Gastrocnemius medialis (tissue), 4 donors: ENCODE results near the gene PAPPA2.

ENCODE experiments used
- POLR2A ChIP-seq, 2 donors: fragments of 450-650 bp; IDR thresholded peaks; one replicate each; pipeline ENCODE4 v1.6.1; 2017; ENCODE audit warnings: antibody characterized with exemption in 2 of 2, mild to moderate bottlenecking in 2 of 2, moderate library complexity in 2 of 2
- TF ChIP-seq, protein P1 (sequence below), 5 experiments: fragments of 450-650 bp in 3 of 5; fragments of 200-600 bp in 2 of 5; sonication (generic) in 2 of 5; IDR thresholded peaks in 4 of 5; conservative IDR thresholded peaks in 1 of 5; 1 replicate in 4 of 5; 2 replicates in 1 of 5; pipeline ENCODE4 v1.5.1; 2016 to 2019; ENCODE audit warnings: antibody characterized with exemption in 5 of 5, mild to moderate bottlenecking in 3 of 5, moderate library complexity in 3 of 5

DNA sequence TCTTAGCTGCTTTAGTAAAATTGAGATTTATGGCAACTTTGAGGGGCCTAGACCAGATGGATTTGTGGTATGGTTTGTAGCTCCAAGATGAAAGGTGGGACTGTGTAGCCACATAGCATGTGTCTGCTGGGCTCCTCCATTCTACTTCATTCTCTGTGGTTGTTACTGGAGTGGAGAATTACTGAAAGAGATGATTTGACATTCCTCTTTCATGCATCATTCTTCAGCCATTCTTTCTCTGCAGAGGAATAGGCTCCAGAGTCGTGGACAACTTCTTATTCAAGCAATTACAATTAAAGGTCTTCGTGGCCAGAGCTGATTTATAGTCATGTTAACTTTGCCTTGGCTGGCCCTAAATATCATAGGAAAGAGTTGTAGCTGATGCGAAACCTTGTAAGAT, 328.9 kb downstream of the PAPPA2 start:
- TF ChIP-seq, protein P1, sequence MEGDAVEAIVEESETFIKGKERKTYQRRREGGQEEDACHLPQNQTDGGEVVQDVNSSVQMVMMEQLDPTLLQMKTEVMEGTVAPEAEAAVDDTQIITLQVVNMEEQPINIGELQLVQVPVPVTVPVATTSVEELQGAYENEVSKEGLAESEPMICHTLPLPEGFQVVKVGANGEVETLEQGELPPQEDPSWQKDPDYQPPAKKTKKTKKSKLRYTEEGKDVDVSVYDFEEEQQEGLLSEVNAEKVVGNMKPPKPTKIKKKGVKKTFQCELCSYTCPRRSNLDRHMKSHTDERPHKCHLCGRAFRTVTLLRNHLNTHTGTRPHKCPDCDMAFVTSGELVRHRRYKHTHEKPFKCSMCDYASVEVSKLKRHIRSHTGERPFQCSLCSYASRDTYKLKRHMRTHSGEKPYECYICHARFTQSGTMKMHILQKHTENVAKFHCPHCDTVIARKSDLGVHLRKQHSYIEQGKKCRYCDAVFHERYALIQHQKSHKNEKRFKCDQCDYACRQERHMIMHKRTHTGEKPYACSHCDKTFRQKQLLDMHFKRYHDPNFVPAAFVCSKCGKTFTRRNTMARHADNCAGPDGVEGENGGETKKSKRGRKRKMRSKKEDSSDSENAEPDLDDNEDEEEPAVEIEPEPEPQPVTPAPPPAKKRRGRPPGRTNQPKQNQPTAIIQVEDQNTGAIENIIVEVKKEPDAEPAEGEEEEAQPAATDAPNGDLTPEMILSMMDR (IDR thresholded peaks at IDR 0.05 in 4 of 5, conservative IDR thresholded peaks at IDR 0.05 in 1 of 5), result no peak
- TF ChIP-seq POLR2A (IDR thresholded peaks at IDR 0.05), result no peak
